Mesenchymal stem cell (in vitro differentiated cells and primary cell): ENCODE data around the gene PTRH2.
A peak's percentile ranks its signal among the peaks of the same experiment; 100 is the strongest.

ENCODE experiments used
- DNase-seq: peaks from one replicate; pipeline ENCODE4 v3.0.0-alpha.2; 2013
- H2AFZ ChIP-seq: one replicate; pipeline ENCODE4 v1.6.1; 2013; ENCODE audit warnings: low read depth, mild to moderate bottlenecking, control low read depth, inconsistent platforms, low read length, moderate library complexity
- H2AK5ac ChIP-seq: 2 replicates; pipeline ENCODE4 v1.6.1; 2013; ENCODE audit warnings: low read length, moderate library complexity, mild to moderate bottlenecking, inconsistent platforms; ENCODE audit not compliant: severe bottlenecking
- H2BK120ac ChIP-seq: one replicate; pipeline ENCODE4 v1.6.1; 2013; ENCODE audit warnings: low read depth, mild to moderate bottlenecking, inconsistent platforms, low read length, moderate library complexity
- H2BK12ac ChIP-seq, 2 experiments: one replicate each; pipeline ENCODE4 v1.6.1; 2013; ENCODE audit warnings: inconsistent platforms in 2 of 2, low read length in 2 of 2, mild to moderate bottlenecking in 2 of 2, moderate library complexity in 2 of 2, control low read depth in 1 of 2
- H2BK15ac ChIP-seq: one replicate; pipeline ENCODE4 v1.6.1; 2013; ENCODE audit warnings: mild to moderate bottlenecking, low read depth, inconsistent platforms; ENCODE audit not compliant: poor library complexity, severe bottlenecking
- H2BK5ac ChIP-seq: 2 replicates; pipeline ENCODE4 v1.6.1; 2013; ENCODE audit warnings: low read depth, mild to moderate bottlenecking, low read length, control low read depth, inconsistent platforms; ENCODE audit not compliant: poor library complexity, severe bottlenecking
- H3K14ac ChIP-seq, 2 experiments: one replicate each; pipeline ENCODE4 v1.6.1; 2013; ENCODE audit warnings: inconsistent platforms in 2 of 2, low read length in 2 of 2, control low read depth in 1 of 2, mild to moderate bottlenecking in 1 of 2, moderate library complexity in 1 of 2
- H3K18ac ChIP-seq, 2 experiments: one replicate each; pipeline ENCODE4 v1.6.1; 2013; ENCODE audit warnings: inconsistent platforms in 2 of 2, low read length in 2 of 2, control low read depth in 1 of 2, low read depth in 1 of 2, mild to moderate bottlenecking in 1 of 2
- H3K23ac ChIP-seq, 2 experiments: one replicate each; pipeline ENCODE4 v1.6.1; 2013; ENCODE audit warnings: inconsistent platforms in 2 of 2, low read length in 2 of 2, mild to moderate bottlenecking in 2 of 2, moderate library complexity in 2 of 2, control low read depth in 1 of 2
- H3K27ac ChIP-seq: 2 replicates; pipeline ENCODE4 v1.5.1; 2013; ENCODE audit warnings: mild to moderate bottlenecking, moderate library complexity, low read length, control low read depth, inconsistent platforms; ENCODE audit not compliant: poor library complexity, severe bottlenecking
- H3K27me3 ChIP-seq, 2 experiments: 2 replicates each; pipeline versions ENCODE4 v1.6.1 to v1.7.0; 2013; ENCODE audit warnings: low read length in 2 of 2, mild to moderate bottlenecking in 2 of 2, moderate library complexity in 2 of 2, control low read depth in 1 of 2, inconsistent platforms in 1 of 2; ENCODE audit not compliant: control insufficient read depth in 1 of 2, insufficient read depth in 1 of 2
- H3K36me3 ChIP-seq, 2 experiments: 2 replicates each; pipeline versions ENCODE4 v1.6.1 to v1.7.0; 2013; ENCODE audit warnings: low read length in 2 of 2, control low read depth in 1 of 2, inconsistent platforms in 1 of 2, low read depth in 1 of 2, mild to moderate bottlenecking in 1 of 2; ENCODE audit not compliant: insufficient read depth in 2 of 2, control insufficient read depth in 1 of 2
- H3K4ac ChIP-seq, 2 experiments: one replicate each; pipeline ENCODE4 v1.6.1; 2013; ENCODE audit warnings: inconsistent platforms in 2 of 2, low read length in 2 of 2, mild to moderate bottlenecking in 2 of 2, moderate library complexity in 2 of 2, control low read depth in 1 of 2, low read depth in 1 of 2
- H3K4me1 ChIP-seq: 2 replicates; pipeline ENCODE4 v1.6.1; 2013; ENCODE audit warnings: low read depth, low read length, control low read depth; ENCODE audit not compliant: control insufficient read depth, insufficient read depth
- H3K4me2 ChIP-seq: 2 replicates; pipeline ENCODE4 v1.6.1; 2013; ENCODE audit warnings: low read length, mild to moderate bottlenecking, inconsistent platforms; ENCODE audit not compliant: poor library complexity, severe bottlenecking
- H3K4me3 ChIP-seq, 2 experiments: 2 replicates each; pipeline versions ENCODE4 v1.5.1 to v1.7.0; 2013; ENCODE audit warnings: low read length in 2 of 2, mild to moderate bottlenecking in 2 of 2, control low read depth in 1 of 2, low read depth in 1 of 2; ENCODE audit not compliant: insufficient read depth in 1 of 2
- H3K79me1 ChIP-seq: replicated peaks from 2 replicates; pipeline ENCODE4 v1.6.1; 2013; ENCODE audit warnings: mild to moderate bottlenecking, control low read depth, low read length, inconsistent platforms; ENCODE audit not compliant: poor library complexity, severe bottlenecking
- H3K9ac ChIP-seq: 2 replicates; pipeline ENCODE4 v1.7.0; 2013; ENCODE audit warnings: mild to moderate bottlenecking, low read length, moderate library complexity
- H3K9me3 ChIP-seq: 2 replicates; pipeline ENCODE4 v1.7.0; 2013; ENCODE audit warnings: mild to moderate bottlenecking, low read length; ENCODE audit not compliant: control insufficient read depth
- H4K8ac ChIP-seq: one replicate; pipeline ENCODE4 v1.6.1; 2013; ENCODE audit warnings: inconsistent platforms, mild to moderate bottlenecking, low read length, moderate library complexity
- H4K91ac ChIP-seq: one replicate; pipeline ENCODE4 v1.6.1; 2013; ENCODE audit warnings: mild to moderate bottlenecking, low read length, inconsistent platforms
- WGBS: methylation state at CpG from one replicate; pipeline ENCODE4 v1.1.7; 2013; ENCODE audit warnings: mixed read lengths; 5-methylcytosine and 5-hydroxymethylcytosine counted together

PTRH2 gene

GRCh38 chr17:59753522-59754467 is 46.6 kb upstream of the PTRH2 start:
- Histone ChIP-seq H3K4ac (no peak overlapping the region), H3K27me3 (no peaks in the 10 kb centered on the region), H3K36me3 (peaks cover 3 to 9% of the 10 kb centered on the region in 2 experiments), H2BK5ac (no peak overlapping the region), H3K27ac (peak overlapping the region; percentile 98), H3K14ac (no peak overlapping the region), H3K4me1 (peaks cover 9% of the 10 kb centered on the region), H3K9ac (peak overlapping the region; percentile 91), H3K23ac (no peak overlapping the region), H2BK12ac (no peak overlapping the region), H3K9me3 (no peaks in the 10 kb centered on the region), H3K4me2 (no peak overlapping the region), H4K8ac (no peak overlapping the region), H3K4me3 (peak overlapping the region in 1 of 2 experiments; percentile 48), H2AFZ (no peak overlapping the region), H2AK5ac (no peak overlapping the region), H2BK15ac (no peak overlapping the region), H4K91ac (no peak overlapping the region), H2BK120ac (no peak overlapping the region), H3K18ac (no peak overlapping the region), H3K79me1 (no peaks in the 10 kb centered on the region)
- no CpG with 5 or more reads among the region's 3 CpGs for WGBS
- DNase-seq, result peak; percentile 90

- Histone ChIP-seq H3K36me3 (peaks cover 2 to 3% of the 10 kb centered on the region in 2 experiments), H3K14ac (no peak overlapping the region), H3K27me3 (no peaks in the 10 kb centered on the region), H2BK12ac (no peak overlapping the region), H2BK15ac (no peak overlapping the region), H2BK120ac (peak overlapping the region; percentile 49), H3K18ac (no peak overlapping the region), H3K4me2 (no peak overlapping the region), H4K8ac (no peak overlapping the region), H2AFZ (no peak overlapping the region), H3K9me3 (no peaks in the 10 kb centered on the region), H3K79me1 (no peaks in the 10 kb centered on the region), H3K9ac (peak overlapping the region; percentile 91), H3K4ac (no peak overlapping the region), H3K27ac (peak overlapping the region; percentile 77), H3K4me3 (no peak overlapping the region), H2AK5ac (peak overlapping the region; percentile 89), H4K91ac (no peak overlapping the region), H3K23ac (no peak overlapping the region), H3K4me1 (peaks cover 9% of the 10 kb centered on the region), H2BK5ac (peak overlapping the region; percentile 86)
- WGBS, result 90% methylated on average over 5 of the region's 7 CpGs
- DNase-seq, result no peak
These were observed 45.7 kb upstream of the PTRH2 start for GRCh38 chr17:59752922-59753321.

GRCh38 chr17:59752446-59752845 is 45.2 kb upstream of the PTRH2 start:
- H4K8ac ChIP-seq, result no peak overlapping the region
- no peak overlapping the region for H3K18ac ChIP-seq
- no peak overlapping the region for H3K4me3 ChIP-seq
- H2AFZ ChIP-seq, result no peak overlapping the region
- no peaks in the 10 kb centered on the region for H3K9me3 ChIP-seq
- H3K4me1 ChIP-seq, result peaks cover 8% of the 10 kb centered on the region
- H3K27me3 ChIP-seq, result no peaks in the 10 kb centered on the region
- peaks cover 0 to 3% of the 10 kb centered on the region in 2 experiments for H3K36me3 ChIP-seq
- H4K91ac ChIP-seq, result no peak overlapping the region
- H3K4ac ChIP-seq, result no peak overlapping the region
- no peak overlapping the region for H3K4me2 ChIP-seq
- no peak overlapping the region for H2BK120ac ChIP-seq
- H2BK5ac ChIP-seq, result no peak overlapping the region
- H2BK15ac ChIP-seq, result no peak overlapping the region
- H3K14ac ChIP-seq, result no peak overlapping the region
- no peak overlapping the region for H3K23ac ChIP-seq
- H2BK12ac ChIP-seq, result no peak overlapping the region
- H3K9ac ChIP-seq, result peak overlapping the region; percentile 64
- peak overlapping the region; percentile 49 for H3K27ac ChIP-seq
- no peak for DNase-seq
- H3K79me1 ChIP-seq, result peaks cover 3% of the 10 kb centered on the region
- H2AK5ac ChIP-seq, result no peak overlapping the region

- Histone ChIP-seq H2BK15ac (peak overlapping the region; percentile 77), H2AFZ (no peak overlapping the region), H3K4ac (no peak overlapping the region), H4K91ac (no peak overlapping the region), H2BK120ac (no peak overlapping the region), H3K79me1 (peaks cover 4% of the 10 kb centered on the region), H3K27me3 (no peaks in the 10 kb centered on the region), H3K4me2 (no peak overlapping the region), H3K9me3 (no peaks in the 10 kb centered on the region), H3K27ac (peak overlapping the region; percentile 49), H2AK5ac (peak overlapping the region; percentile 98), H3K14ac (no peak overlapping the region), H3K23ac (no peak overlapping the region), H2BK5ac (no peak overlapping the region), H4K8ac (peak overlapping the region; percentile 54), H3K18ac (peak overlapping the region; percentile 1 to 38), H3K4me3 (no peak overlapping the region), H3K36me3 (peaks cover 0 to 3% of the 10 kb centered on the region in 2 experiments), H3K9ac (peak overlapping the region; percentile 64), H2BK12ac (peak overlapping the region; percentile 15 to 46), H3K4me1 (peaks cover 8% of the 10 kb centered on the region)
- 96% methylated on average over 10 of the region's 11 CpGs for WGBS
- DNase-seq, result no peak
These were observed 44.8 kb upstream of the PTRH2 start for GRCh38 chr17:59751955-59752413.
